Choroid plexus epithelial cell (primary cell): ENCODE data around the gene NFIX.
"Not testable (repeated sequence)": the region's sequence is repeated elsewhere in the genome, so short reads cannot be mapped to it uniquely, and the experiment has no call there.

Source experiments
- DNase-seq: peaks from one replicate; pipeline ENCODE4 v3.0.0-alpha.2; 2010; ENCODE audit warnings: low read depth
- H3K4me3 ChIP-seq: 2 replicates; pipeline ENCODE4 v1.5.1; 2011; ENCODE audit warnings: low read depth, mild to moderate bottlenecking, control low read depth, low read length, moderate library complexity
- CTCF ChIP-seq: conservative IDR thresholded peaks from 2 replicates; pipeline ENCODE4 v1.5.1; 2011; ENCODE audit warnings: low read depth, mild to moderate bottlenecking, control low read depth, inconsistent platforms, low read length, moderate library complexity

The NFIX gene

GRCh38 chr19:12948612-12949362 lies 46.5 kb upstream of the NFIX start:
- no peak overlapping the region for H3K4me3 ChIP-seq
- no peak for DNase-seq
- no peak for TF ChIP-seq CTCF

- DNase-seq = no peak
- no peak overlapping the region for H3K4me3 ChIP-seq
- no peak for TF ChIP-seq CTCF
These were observed 45.7 kb upstream of the NFIX start for GRCh38 chr19:12949363-12950283.

- DNase-seq, H3K4me3 ChIP-seq: not testable (repeated sequence)
These were observed 43.2 kb upstream of the NFIX start for GRCh38 chr19:12952050-12952449.

GRCh38 chr19:12952488-12953137 lies 42.7 kb upstream of the NFIX start:
- TF ChIP-seq CTCF = no peak
- H3K4me3 ChIP-seq = no peak overlapping the region
- peak; percentile 71 for DNase-seq

GRCh38 chr19:12953138-12953798 lies 42.0 kb upstream of the NFIX start:
- no peak for TF ChIP-seq CTCF
- no peak for DNase-seq
- H3K4me3 ChIP-seq = no peak overlapping the region

- no peak for TF ChIP-seq CTCF
- H3K4me3 ChIP-seq = no peak overlapping the region
- DNase-seq = no peak
These were observed 41.3 kb upstream of the NFIX start for GRCh38 chr19:12953799-12954611.
